ENCODE data around the gene SRC. TPM values are rescaled to one million over a fixed set of nuclear protein-coding genes. Genes with fewer than 3 reads are reported as not detected.

The SRC gene
- total RNA-seq, 4 donors from 2014 or later, result 1.0 to 2.3 (median 1.8) TPM

DNA sequence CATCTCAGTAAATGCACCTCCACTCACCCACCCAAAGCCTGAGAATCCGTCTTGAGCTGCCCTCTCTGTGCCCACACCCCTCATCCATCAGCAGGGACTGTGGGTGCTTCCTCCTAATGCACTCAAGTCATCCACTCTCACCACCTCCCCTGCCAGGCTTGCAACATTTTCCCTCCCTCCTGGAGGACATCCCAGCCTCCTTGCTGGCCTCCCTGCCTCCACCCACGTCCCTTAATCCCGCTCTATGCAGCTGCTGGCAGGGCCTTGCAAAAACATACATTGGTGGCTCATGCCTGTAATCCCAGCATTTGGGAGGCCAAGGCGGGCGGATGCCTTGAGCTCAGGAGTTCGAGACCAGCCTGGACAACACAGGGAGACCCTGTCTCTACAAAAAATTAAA lies 15.6 kb upstream of the SRC start:
- Histone ChIP-seq H3K27ac (no peak overlapping the region), H3K9me3 (no peaks in the 10 kb centered on the region), H3K4me1 (no peaks in the 10 kb centered on the region), H3K36me3 (no peaks in the 10 kb centered on the region), H3K27me3 (no peaks in the 10 kb centered on the region), H3K4me3 (no peak overlapping the region)
- TF ChIP-seq POLR2A (IDR thresholded peaks at IDR 0.05), result no peak
- TF ChIP-seq, protein P1, sequence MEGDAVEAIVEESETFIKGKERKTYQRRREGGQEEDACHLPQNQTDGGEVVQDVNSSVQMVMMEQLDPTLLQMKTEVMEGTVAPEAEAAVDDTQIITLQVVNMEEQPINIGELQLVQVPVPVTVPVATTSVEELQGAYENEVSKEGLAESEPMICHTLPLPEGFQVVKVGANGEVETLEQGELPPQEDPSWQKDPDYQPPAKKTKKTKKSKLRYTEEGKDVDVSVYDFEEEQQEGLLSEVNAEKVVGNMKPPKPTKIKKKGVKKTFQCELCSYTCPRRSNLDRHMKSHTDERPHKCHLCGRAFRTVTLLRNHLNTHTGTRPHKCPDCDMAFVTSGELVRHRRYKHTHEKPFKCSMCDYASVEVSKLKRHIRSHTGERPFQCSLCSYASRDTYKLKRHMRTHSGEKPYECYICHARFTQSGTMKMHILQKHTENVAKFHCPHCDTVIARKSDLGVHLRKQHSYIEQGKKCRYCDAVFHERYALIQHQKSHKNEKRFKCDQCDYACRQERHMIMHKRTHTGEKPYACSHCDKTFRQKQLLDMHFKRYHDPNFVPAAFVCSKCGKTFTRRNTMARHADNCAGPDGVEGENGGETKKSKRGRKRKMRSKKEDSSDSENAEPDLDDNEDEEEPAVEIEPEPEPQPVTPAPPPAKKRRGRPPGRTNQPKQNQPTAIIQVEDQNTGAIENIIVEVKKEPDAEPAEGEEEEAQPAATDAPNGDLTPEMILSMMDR (IDR thresholded peaks at IDR 0.05 in 4 of 5, conservative IDR thresholded peaks at IDR 0.05 in 1 of 5), result no peak
- no peak for ATAC-seq
- no peak for DNase-seq
- in situ Hi-C loops (cut with MboI; ENCODE audit: low sequenced_read_pairs in 4 of 4) (no loop called here), intact Hi-C loops (cut with DNase I; ENCODE audit: low total_unique reads) (no loop called here)

DNA sequence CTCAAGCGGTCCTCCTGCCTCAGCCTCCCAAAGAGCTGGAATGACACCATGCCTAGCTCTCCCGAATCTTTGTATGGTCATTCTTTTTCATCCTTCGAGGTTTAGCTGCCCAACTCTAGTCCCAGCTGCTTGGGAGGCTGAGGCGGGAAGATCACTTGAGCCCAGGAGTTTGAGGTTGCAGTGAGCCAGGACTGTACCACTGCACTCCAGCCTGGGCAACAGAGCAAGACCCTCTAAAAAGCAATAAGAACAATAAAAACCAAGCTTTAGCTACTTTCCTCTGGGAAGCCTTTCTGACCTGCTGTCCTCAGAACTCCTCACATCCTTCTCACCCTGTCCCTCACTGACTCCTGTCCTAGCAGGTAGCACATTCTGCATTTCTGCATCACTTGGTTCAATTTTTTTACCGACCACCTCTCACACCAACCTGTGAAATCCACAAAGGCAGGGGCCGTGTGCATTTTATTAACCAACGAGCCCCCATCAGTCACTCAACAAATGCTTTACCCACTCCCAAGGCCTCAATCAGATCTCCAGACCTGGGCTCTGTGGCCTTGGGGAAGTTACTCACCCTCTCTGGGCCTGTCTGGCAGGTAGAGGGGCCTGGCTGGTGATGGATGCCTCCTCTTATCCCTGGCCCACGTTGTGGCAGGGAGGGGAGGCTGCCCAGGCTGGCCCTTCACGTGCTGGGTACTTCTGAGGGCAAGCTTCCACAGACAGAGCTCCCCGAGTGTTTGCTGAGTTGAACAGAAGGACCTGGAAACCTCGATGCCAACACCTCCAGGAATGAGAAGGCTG lies 14.7 kb upstream of the SRC start:
- TF ChIP-seq POLR2A (IDR thresholded peaks at IDR 0.05), result no peak
- TF ChIP-seq, protein P1 (IDR thresholded peaks at IDR 0.05 in 4 of 5, conservative IDR thresholded peaks at IDR 0.05 in 1 of 5), result no peak
- H3K4me3 ChIP-seq, result no peak overlapping the region
- H3K4me1 ChIP-seq, result no peaks in the 10 kb centered on the region
- H3K9me3 ChIP-seq, result no peaks in the 10 kb centered on the region
- in situ Hi-C loops (cut with MboI; ENCODE audit: low sequenced_read_pairs in 4 of 4), result no loop called here
- H3K27ac ChIP-seq, result peak overlapping the region in 2 of 4 donors; percentile 21 to 36
- intact Hi-C loops (cut with DNase I; ENCODE audit: low total_unique reads), result no loop called here
- H3K36me3 ChIP-seq, result no peaks in the 10 kb centered on the region
- DNase-seq (no peak), ATAC-seq (no peak)
- H3K27me3 ChIP-seq, result no peaks in the 10 kb centered on the region

DNA sequence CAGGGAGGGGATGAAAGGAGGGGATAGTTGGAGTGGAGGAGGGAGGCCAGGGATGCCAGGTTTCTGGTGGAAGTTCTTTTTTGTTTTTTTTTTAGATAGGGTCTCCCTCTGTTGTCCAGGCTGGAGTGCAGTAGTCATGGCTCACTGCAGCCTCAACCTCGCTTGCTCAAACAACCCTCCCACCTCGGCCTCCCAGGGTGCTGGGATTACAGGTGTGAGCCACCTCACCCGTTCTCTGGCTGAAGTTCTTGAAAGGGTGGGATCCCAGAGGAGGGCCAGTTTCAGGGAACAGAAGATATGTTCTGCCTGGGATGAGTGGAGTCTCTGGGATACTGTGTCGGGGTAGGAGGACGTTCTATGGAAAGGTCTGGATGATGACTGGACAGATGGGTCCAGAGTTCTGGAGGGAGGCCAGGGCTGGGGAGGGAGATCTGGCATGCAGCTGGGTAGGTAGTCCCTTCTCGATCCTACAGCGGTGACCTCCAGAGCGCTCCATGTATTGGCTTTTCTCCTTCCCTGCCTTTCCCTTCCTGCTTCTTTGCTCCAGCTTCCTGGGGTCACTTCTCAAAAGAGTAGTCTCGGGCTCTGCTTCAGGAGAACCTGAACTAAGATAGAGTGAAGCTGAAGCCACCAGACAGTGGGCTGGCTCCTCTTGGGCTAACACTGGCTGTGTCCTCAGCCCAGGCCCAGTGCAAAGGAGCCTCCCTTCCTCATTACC lies 12.7 kb upstream of the SRC start:
- Histone ChIP-seq H3K4me1 (no peaks in the 10 kb centered on the region), H3K27ac (no peak overlapping the region), H3K27me3 (no peaks in the 10 kb centered on the region), H3K9me3 (no peaks in the 10 kb centered on the region), H3K36me3 (no peaks in the 10 kb centered on the region), H3K4me3 (no peak overlapping the region)
- in situ Hi-C loops (cut with MboI; ENCODE audit: low sequenced_read_pairs in 4 of 4), result no loop called here
- intact Hi-C loops (cut with DNase I; ENCODE audit: low total_unique reads), result no loop called here
- TF ChIP-seq, protein P1 (IDR thresholded peaks at IDR 0.05 in 4 of 5, conservative IDR thresholded peaks at IDR 0.05 in 1 of 5), result no peak
- no peak for TF ChIP-seq POLR2A (IDR thresholded peaks at IDR 0.05)
- DNase-seq (no peak), ATAC-seq (no peak)

DNA sequence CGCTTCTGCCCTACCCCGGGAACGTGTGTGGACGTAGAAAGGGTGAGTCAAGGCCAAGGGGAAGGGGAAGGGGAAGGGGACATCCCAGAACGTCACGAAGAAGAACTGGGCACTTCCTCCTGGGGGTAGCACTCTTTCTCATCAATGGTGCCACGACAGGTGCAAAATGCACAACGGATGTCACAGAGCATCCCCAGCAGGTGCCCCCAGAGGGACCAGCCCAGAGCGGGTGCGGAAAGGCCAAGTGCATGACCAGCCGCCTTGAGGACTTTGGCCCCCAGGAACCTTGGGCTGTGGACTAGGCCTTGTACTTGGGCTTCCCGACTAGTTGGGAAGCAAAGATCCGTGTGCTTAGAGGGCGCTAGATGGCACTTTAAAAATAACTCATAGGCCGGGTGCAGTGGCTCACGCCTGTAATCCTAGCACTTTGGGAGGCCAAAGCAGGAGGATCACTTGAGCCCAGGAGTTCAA lies 12.1 kb upstream of the SRC start:
- Histone ChIP-seq H3K9me3 (no peaks in the 10 kb centered on the region), H3K4me3 (no peak overlapping the region), H3K27ac (no peak overlapping the region), H3K36me3 (no peaks in the 10 kb centered on the region), H3K4me1 (no peaks in the 10 kb centered on the region), H3K27me3 (no peaks in the 10 kb centered on the region)
- no peak for TF ChIP-seq POLR2A (IDR thresholded peaks at IDR 0.05)
- TF ChIP-seq, protein P1 (IDR thresholded peaks at IDR 0.05 in 4 of 5, conservative IDR thresholded peaks at IDR 0.05 in 1 of 5), result no peak
- intact Hi-C loops (cut with DNase I; ENCODE audit: low total_unique reads) (no loop called here), in situ Hi-C loops (cut with MboI; ENCODE audit: low sequenced_read_pairs in 4 of 4) (no loop called here)
- DNase-seq, result no peak
- no peak for ATAC-seq

Measured in gastrocnemius medialis (tissue), 4 donors.